Natural killer cell (primary cell): ENCODE data around the gene LACTBL1. TPM values are rescaled to one million over a fixed set of nuclear protein-coding genes. Genes with fewer than 3 reads are reported as not detected.

Experiments used
- ATAC-seq, 3 donors: fragments of 150-1000 bp in 2 of 3; fragments of 200-7000 bp in 1 of 3; cut with Tn5 transposase; 1 replicate in 1 of 3; 2 replicates in 2 of 3; pipeline ENCODE4 v1.10.0; 2021; ENCODE audit warnings: mild to moderate bottlenecking in 2 of 3, moderate library complexity in 2 of 3
- DNase-seq, 2 donors: peaks; one replicate each; pipeline versions ENCODE4 v3.0.0 to v3.0.0-alpha.2; 2013 to 2021; ENCODE audit warnings: mixed read lengths in 1 of 2
- H3K27ac ChIP-seq: one replicate; pipeline ENCODE4 v1.5.1; 2013; ENCODE audit warnings: mild to moderate bottlenecking, low read length
- H3K27me3 ChIP-seq: one replicate; pipeline ENCODE4 v1.6.1; 2013; ENCODE audit warnings: low read length; ENCODE audit not compliant: control insufficient read depth, insufficient read depth
- H3K36me3 ChIP-seq: one replicate; pipeline ENCODE4 v1.6.1; 2013; ENCODE audit warnings: low read length; ENCODE audit not compliant: control insufficient read depth, insufficient read depth
- H3K4me1 ChIP-seq: one replicate; pipeline ENCODE4 v1.6.1; 2013; ENCODE audit warnings: low read length; ENCODE audit not compliant: control insufficient read depth, insufficient read depth
- H3K4me3 ChIP-seq: one replicate; pipeline ENCODE4 v1.5.1; 2013; ENCODE audit warnings: low read length
- H3K9me3 ChIP-seq: one replicate; pipeline ENCODE4 v1.6.1; 2013; ENCODE audit warnings: low read length; ENCODE audit not compliant: control insufficient read depth, insufficient read depth
- H3K27ac Mint-ChIP-seq, 2 donors: one replicate each; pipeline ENCODE4 v1.8.0; 2022; ENCODE audit warnings: mild to moderate bottlenecking in 2 of 2, mixed read lengths in 2 of 2, moderate library complexity in 1 of 2
- H3K27me3 Mint-ChIP-seq, 2 donors: one replicate each; pipeline ENCODE4 v1.8.0; 2022; ENCODE audit warnings: low read depth in 2 of 2, mixed read lengths in 2 of 2
- H3K36me3 Mint-ChIP-seq: one replicate; pipeline ENCODE4 v1.8.0; 2022; ENCODE audit warnings: mixed read lengths
- H3K4me1 Mint-ChIP-seq, 2 donors: one replicate each; pipeline ENCODE4 v1.8.0; 2022; ENCODE audit warnings: mixed read lengths in 2 of 2
- H3K4me3 Mint-ChIP-seq: one replicate; pipeline ENCODE4 v1.8.0; 2022; ENCODE audit warnings: mild to moderate bottlenecking, moderate library complexity, mixed read lengths
- H3K9me3 Mint-ChIP-seq, 2 donors: one replicate each; pipeline ENCODE4 v1.8.0; 2022; ENCODE audit warnings: mixed read lengths in 2 of 2
- WGBS: methylation state at CpG from one replicate; pipeline ENCODE4 v1.1.7; 2013; ENCODE audit warnings: missing lambda C conversion rate; ENCODE audit not compliant: insufficient coverage; 5-methylcytosine and 5-hydroxymethylcytosine counted together
- intact Hi-C: fragments of 100-400 bp; cut with micrococcal nuclease; formaldehyde crosslinking; loops from one replicate; pipeline ENCODE4 v1.14.2; 2022
- total RNA-seq, 4 donors: library from RNA; stranded (reverse); fragments of 120-200 nt in 1 of 4; gene quantifications; one replicate each; pipeline versions ENCODE4 v1.2.3 to v1.2.4, GENCODE V29; 2013 to 2022
- TF ChIP-seq, protein P1 (sequence below): fragments of 200-600 bp; IDR thresholded peaks from one replicate; pipeline ENCODE4 v1.8.0; 2022; ENCODE audit warnings: antibody characterized with exemption

LACTBL1 gene
- total RNA-seq, 3 donors from 2014 or later (not counting 1 experiment from before 2014, with no cell fraction given), result not detected

- ATAC-seq, result no peak
- intact Hi-C loops, result no loop called here
- peak overlapping the region; percentile 58 for H3K27ac ChIP-seq
Observed at GRCh38 chr1:23019863-23020625, 47.4 kb upstream of the LACTBL1 start.

DNA sequence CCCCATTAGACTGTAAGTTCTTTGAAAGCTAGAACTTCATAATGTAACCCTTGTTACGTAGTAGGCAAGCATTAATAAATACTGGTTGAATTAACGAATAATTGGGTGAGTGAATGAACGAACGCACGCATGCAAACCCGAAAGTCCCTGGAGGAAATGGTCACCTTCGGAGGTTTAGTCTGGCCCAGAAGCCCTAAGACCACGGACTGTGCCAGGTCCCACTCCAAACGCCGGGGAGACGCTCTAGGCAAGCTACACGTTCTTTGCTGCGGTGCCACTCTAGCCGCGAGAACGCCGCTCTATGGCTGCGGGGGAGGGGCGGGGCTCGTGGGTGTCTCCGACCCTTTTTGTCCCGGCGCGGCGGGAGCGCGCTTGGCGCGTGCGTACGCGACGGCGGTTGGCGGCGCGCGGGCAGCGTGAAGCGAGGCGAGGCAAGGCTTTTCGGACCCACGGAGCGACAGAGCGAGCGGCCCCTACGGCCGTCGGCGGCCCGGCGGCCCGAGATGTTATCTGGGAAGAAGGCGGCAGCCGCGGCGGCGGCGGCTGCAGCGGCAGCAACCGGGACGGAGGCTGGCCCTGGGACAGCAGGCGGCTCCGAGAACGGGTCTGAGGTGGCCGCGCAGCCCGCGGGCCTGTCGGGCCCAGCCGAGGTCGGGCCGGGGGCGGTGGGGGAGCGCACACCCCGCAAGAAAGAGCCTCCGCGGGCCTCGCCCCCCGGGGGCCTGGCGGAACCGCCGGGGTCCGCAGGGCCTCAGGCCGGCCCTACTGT lies 46.6 kb upstream of the LACTBL1 start, which contains the start of gene KDM1A:
KDM1A (plus strand) TSS at position 375 of the 769 bp plus-strand sequence; CDS start at position 504, 129 bp downstream.
- no peaks in the 10 kb centered on the region for H3K36me3 Mint-ChIP-seq
- peak within 1 kb of the TSS; percentile 96 for H3K4me3 Mint-ChIP-seq
- under 1% methylated on average over 85 of the region's 85 CpGs for WGBS
- TF ChIP-seq, protein P1, sequence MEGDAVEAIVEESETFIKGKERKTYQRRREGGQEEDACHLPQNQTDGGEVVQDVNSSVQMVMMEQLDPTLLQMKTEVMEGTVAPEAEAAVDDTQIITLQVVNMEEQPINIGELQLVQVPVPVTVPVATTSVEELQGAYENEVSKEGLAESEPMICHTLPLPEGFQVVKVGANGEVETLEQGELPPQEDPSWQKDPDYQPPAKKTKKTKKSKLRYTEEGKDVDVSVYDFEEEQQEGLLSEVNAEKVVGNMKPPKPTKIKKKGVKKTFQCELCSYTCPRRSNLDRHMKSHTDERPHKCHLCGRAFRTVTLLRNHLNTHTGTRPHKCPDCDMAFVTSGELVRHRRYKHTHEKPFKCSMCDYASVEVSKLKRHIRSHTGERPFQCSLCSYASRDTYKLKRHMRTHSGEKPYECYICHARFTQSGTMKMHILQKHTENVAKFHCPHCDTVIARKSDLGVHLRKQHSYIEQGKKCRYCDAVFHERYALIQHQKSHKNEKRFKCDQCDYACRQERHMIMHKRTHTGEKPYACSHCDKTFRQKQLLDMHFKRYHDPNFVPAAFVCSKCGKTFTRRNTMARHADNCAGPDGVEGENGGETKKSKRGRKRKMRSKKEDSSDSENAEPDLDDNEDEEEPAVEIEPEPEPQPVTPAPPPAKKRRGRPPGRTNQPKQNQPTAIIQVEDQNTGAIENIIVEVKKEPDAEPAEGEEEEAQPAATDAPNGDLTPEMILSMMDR, result no peak
- peak within 1 kb of the TSS; percentile 87 to 94 for H3K27ac Mint-ChIP-seq
- Histone ChIP-seq H3K4me1 (peaks cover 11% of the 10 kb centered on the region), H3K27me3 (no peaks in the 10 kb centered on the region), H3K36me3 (no peaks in the 10 kb centered on the region), H3K9me3 (no peaks in the 10 kb centered on the region), H3K4me3 (peak within 1 kb of the TSS; percentile 90), H3K27ac (peak within 1 kb of the TSS; percentile 70)
- peak; percentile 93 to 95 for DNase-seq
- peaks cover 0 to 2% of the 10 kb centered on the region in 2 donors for H3K9me3 Mint-ChIP-seq
- no peaks in the 10 kb centered on the region for H3K27me3 Mint-ChIP-seq
- ATAC-seq, result peak; percentile 94 to 99 (median 98)
- peaks cover 45 to 56% of the 10 kb centered on the region in 2 donors for H3K4me1 Mint-ChIP-seq
- intact Hi-C loops, result no loop called here

More at GRCh38 chr1:23019863-23020625, 47.4 kb upstream of the LACTBL1 start:
- no peaks in the 10 kb centered on the region for H3K27me3 ChIP-seq
- Mint-ChIP-seq H3K36me3 (no peaks in the 10 kb centered on the region), H3K27me3 (no peaks in the 10 kb centered on the region), H3K4me1 (peaks cover 51 to 62% of the 10 kb centered on the region in 2 donors), H3K9me3 (peaks cover 0 to 2% of the 10 kb centered on the region in 2 donors), H3K4me3 (peak overlapping the region; percentile 94), H3K27ac (peak overlapping the region; percentile 67 to 94)
- under 1% methylated on average over 40 of the region's 42 CpGs for WGBS
- no peaks in the 10 kb centered on the region for H3K9me3 ChIP-seq
- peak overlapping the region; percentile 90 for H3K4me3 ChIP-seq
- peak in 1 of 2 donors; percentile 48 for DNase-seq
- peaks cover 11% of the 10 kb centered on the region for H3K4me1 ChIP-seq
- TF ChIP-seq, protein P1, result no peak
- no peaks in the 10 kb centered on the region for H3K36me3 ChIP-seq

- Histone ChIP-seq H3K36me3 (no peaks in the 10 kb centered on the region), H3K4me1 (peaks cover 11% of the 10 kb centered on the region), H3K27me3 (no peaks in the 10 kb centered on the region), H3K9me3 (no peaks in the 10 kb centered on the region), H3K4me3 (peak overlapping the region; percentile 90), H3K27ac (peak overlapping the region; percentile 70)
- no peak for ATAC-seq
- peak overlapping the region; percentile 87 to 94 for H3K27ac Mint-ChIP-seq
- TF ChIP-seq, protein P1, result no peak
- no peaks in the 10 kb centered on the region for H3K36me3 Mint-ChIP-seq
- intact Hi-C loops, result no loop called here
- DNase-seq, result no peak
- WGBS, result 45% methylated on average over 9 of the region's 10 CpGs
- H3K4me3 Mint-ChIP-seq, result peak overlapping the region; percentile 96
- H3K4me1 Mint-ChIP-seq, result peaks cover 39 to 50% of the 10 kb centered on the region in 2 donors
- peaks cover 0 to 2% of the 10 kb centered on the region in 2 donors for H3K9me3 Mint-ChIP-seq
- H3K27me3 Mint-ChIP-seq, result no peaks in the 10 kb centered on the region
Observed at GRCh38 chr1:23018661-23019093, 46.0 kb upstream of the LACTBL1 start.
